GM23338 (cell line): ENCODE results near the gene GNAT2. TPM values are rescaled to one million over a fixed set of nuclear protein-coding genes. Genes with fewer than 3 reads are reported as not detected.

ENCODE experiments used
- CREB1 ChIP-seq: fragments of 250-450 bp; sonication (Bioruptor Pico); IDR thresholded peaks from 2 replicates; pipeline ENCODE4 v1.5.0; 2020; ENCODE audit warnings: low read depth, mild to moderate bottlenecking, moderate library complexity
- CTCF ChIP-seq, 2 experiments: fragments of 200-600 bp in 1 of 2; sonication (generic) in 1 of 2; conservative IDR thresholded peaks; 2 replicates each; pipeline versions ENCODE4 v1.5.1 to v1.6.1; 2016 to 2017; ENCODE audit warnings: antibody characterized with exemption in 2 of 2, low read depth in 2 of 2, mild to moderate bottlenecking in 2 of 2, moderate library complexity in 1 of 2
- EZH2 ChIP-seq: fragments of 200-600 bp; sonication (generic); IDR thresholded peaks from one replicate; pipeline ENCODE4 v1.8.0; 2017; ENCODE audit warnings: antibody characterized with exemption, mild to moderate bottlenecking, low read depth; ENCODE audit not compliant: unreplicated experiment
- JUNB ChIP-seq: IDR thresholded peaks from one replicate; pipeline ENCODE4 v1.6.1; 2016; ENCODE audit warnings: antibody characterized with exemption; ENCODE audit not compliant: unreplicated experiment
- NANOG ChIP-seq: IDR thresholded peaks from 2 replicates; pipeline ENCODE4 v1.6.1; 2016; ENCODE audit warnings: antibody characterized with exemption, borderline replicate concordance
- POLR2AphosphoS5 ChIP-seq: IDR thresholded peaks from 2 replicates; pipeline ENCODE4 v1.6.1; 2016; ENCODE audit warnings: antibody characterized with exemption, low read depth
- ZNF462 ChIP-seq: fragments of 250-450 bp; sonication (Bioruptor Pico); IDR thresholded peaks from 2 replicates; pipeline ENCODE4 v1.5.0; 2020; ENCODE audit warnings: mild to moderate bottlenecking, moderate library complexity
- polyA plus RNA-seq: library from polyadenylated mRNA; unstranded; fragments of >200 nt; fragmentation: Nextera tagmentation; extraction: Ambion mirVana; gene quantifications from 2 replicates; pipeline ENCODE4 v1.2.1, GENCODE V29; 2016
- total RNA-seq: library from RNA; depleted of rRNA; stranded (reverse); fragments of >200 nt; shearing (Covaris generic); gene quantifications from 2 replicates; pipeline ENCODE4 v1.2.3, GENCODE V29; 2014

Gene GNAT2
- total and polyA plus RNA-seq, 2 experiments from 2014 or later: 0.21 TPM; not detected in 1

GRCh38 chr1:109618661-109619575, 498 bp downstream of the GNAT2 start (continued):
- TF ChIP-seq ZNF462 (no peak), CREB1 (CRISPR knock-in tag) (no peak), EZH2 (no peak), CTCF (conservative IDR thresholded peaks at IDR 0.05; ENCODE audit: low read depth in 2 of 2) (no peak), NANOG (no peak), JUNB (no peak), POLR2AphosphoS5 (no peak)
